Thymus (tissue), 11 donors: Measurements from ENCODE around the gene MCHR1. TPM values are rescaled to one million over a fixed set of nuclear protein-coding genes. Genes with fewer than 3 reads are reported as not detected.
"Not testable (repeated sequence)": the region's sequence is repeated elsewhere in the genome, so short reads cannot be mapped to it uniquely, and the experiment has no call there.

Experiments used
- DNase-seq, 9 donors: peaks; one replicate each; pipeline ENCODE4 v3.0.0-alpha.2; 2013; ENCODE audit warnings: low spot score in 9 of 9, low read depth in 6 of 9, missing footprints in 1 of 9
- H3K27ac ChIP-seq, 2 donors: one replicate each; pipeline ENCODE4 v1.5.1; 2013; ENCODE audit warnings: control low read depth in 1 of 2, low read depth in 1 of 2, low read length in 1 of 2, mild to moderate bottlenecking in 1 of 2, moderate library complexity in 1 of 2
- H3K27me3 ChIP-seq, 2 donors: one replicate each; pipeline ENCODE4 v1.5.1; 2013; ENCODE audit warnings: low read length in 1 of 2; ENCODE audit not compliant: control insufficient read depth in 2 of 2, insufficient read depth in 1 of 2
- H3K36me3 ChIP-seq, 2 donors: one replicate each; pipeline ENCODE4 v1.5.1; 2013; ENCODE audit warnings: low read length in 1 of 2, mild to moderate bottlenecking in 1 of 2, moderate library complexity in 1 of 2; ENCODE audit not compliant: control insufficient read depth in 2 of 2, insufficient read depth in 2 of 2
- H3K4me1 ChIP-seq, 2 donors: one replicate each; pipeline ENCODE4 v1.5.1; 2013; ENCODE audit warnings: low read length in 2 of 2; ENCODE audit not compliant: control insufficient read depth in 2 of 2, insufficient read depth in 2 of 2
- H3K4me3 ChIP-seq, 2 donors: one replicate each; pipeline ENCODE4 v1.5.1; 2013; ENCODE audit warnings: low read length in 2 of 2, control low read depth in 1 of 2, mild to moderate bottlenecking in 1 of 2
- H3K9me3 ChIP-seq, 2 donors: one replicate each; pipeline ENCODE4 v1.5.1; 2013; ENCODE audit warnings: low read length in 1 of 2, mild to moderate bottlenecking in 1 of 2; ENCODE audit not compliant: control insufficient read depth in 2 of 2, insufficient read depth in 1 of 2
- WGBS: extraction: QIAGEN DNeasy Blood & Tissue Kit; methylation state at CpG from one replicate; pipeline ENCODE4 v1.1.7; 2013; 5-methylcytosine and 5-hydroxymethylcytosine counted together
- polyA plus RNA-seq: library from polyadenylated mRNA; stranded (reverse); fragments of 200-250 nt; gene quantifications from one replicate; pipeline ENCODE4 v1.2.3, GENCODE V29; 2013
- total RNA-seq: library from RNA; stranded (reverse); fragments of 120-200 nt; gene quantifications from one replicate; pipeline ENCODE4 v1.2.4, GENCODE V29; 2013
- donor health status: healthy.

The MCHR1 gene
- total and polyA plus RNA-seq, 2 donors: 0.24 to 0.39 TPM

DNA sequence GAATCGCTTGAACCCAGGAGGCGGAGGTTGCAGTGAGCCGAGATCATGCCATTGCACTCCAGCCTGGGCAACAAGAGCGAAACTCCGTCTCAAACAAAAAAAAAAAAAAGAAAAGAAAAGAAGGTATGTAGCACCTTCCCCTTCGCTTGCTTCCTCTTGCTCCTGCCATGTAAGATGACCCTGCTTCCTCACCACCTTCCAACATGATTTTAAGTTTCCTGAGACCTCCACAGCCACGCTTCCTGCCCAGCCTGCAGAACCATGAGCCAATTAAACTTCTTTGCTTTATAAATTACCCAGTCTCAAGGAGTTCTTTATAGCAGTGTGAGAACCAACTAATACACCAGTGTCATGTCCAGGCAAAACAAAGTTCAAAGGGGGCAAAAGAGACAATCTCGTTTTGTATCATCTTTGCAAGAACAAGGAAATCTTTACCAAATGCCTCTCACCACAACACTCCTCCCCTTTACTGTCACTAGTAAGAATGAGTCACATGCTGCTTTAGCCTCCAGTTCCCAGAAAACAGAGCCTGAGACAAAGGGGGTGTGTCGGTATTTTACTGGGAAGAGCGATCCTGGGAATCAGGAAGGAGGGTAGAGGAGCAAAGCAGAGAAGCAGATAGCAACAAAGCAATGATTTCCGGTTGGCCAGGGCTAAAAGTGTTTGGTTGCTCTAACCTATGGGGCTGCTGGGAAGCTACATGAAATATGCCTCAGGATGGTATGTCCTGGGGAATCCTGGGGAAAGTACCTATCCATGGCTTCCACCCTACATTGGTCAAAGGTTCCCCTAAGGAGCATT, 10.5 kb upstream of the MCHR1 start:
- no peaks in the 10 kb centered on the region for H3K9me3 ChIP-seq
- H3K36me3 ChIP-seq: peaks cover 5 to 25% of the 10 kb centered on the region in 2 donors
- DNase-seq: no peak
- no peak overlapping the region for H3K4me3 ChIP-seq
- peaks cover 0 to 6% of the 10 kb centered on the region in 2 donors for H3K4me1 ChIP-seq
- no peaks in the 10 kb centered on the region for H3K27me3 ChIP-seq
- 85% methylated on average over 11 of the region's 11 CpGs for WGBS
- H3K27ac ChIP-seq: no peak overlapping the region

- 98% methylated on average over 2 of the region's 2 CpGs for WGBS
- H3K9me3 ChIP-seq: no peaks in the 10 kb centered on the region
Measured at GRCh38 chr22:40670058-40670457, 9.2 kb upstream of the MCHR1 start.

DNA sequence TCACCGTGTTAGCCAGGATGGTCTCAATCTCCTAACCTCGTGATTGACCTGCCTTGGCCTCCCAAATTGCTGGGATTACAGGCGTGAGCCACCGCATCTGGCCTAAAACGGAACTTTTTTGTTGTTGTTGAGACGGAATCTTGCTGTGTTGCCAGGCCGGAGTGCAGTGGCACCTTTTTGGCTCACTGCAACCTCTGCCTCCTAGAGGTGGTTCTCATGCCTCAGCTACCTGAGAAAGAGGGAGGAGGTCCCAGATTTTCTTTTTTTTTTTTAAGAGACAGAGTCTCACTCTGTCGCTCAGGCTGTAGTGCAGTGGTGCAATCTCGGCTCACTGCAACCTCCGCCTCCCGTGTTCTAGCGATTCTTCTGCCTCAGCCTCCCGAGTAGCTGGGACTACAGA, 7.9 kb upstream of the MCHR1 start:
- 98% methylated on average over 13 of the region's 13 CpGs for WGBS
- H3K4me1 ChIP-seq: peaks cover 0 to 6% of the 10 kb centered on the region in 2 donors
- H3K9me3 ChIP-seq: no peaks in the 10 kb centered on the region
- no peak overlapping the region for H3K27ac ChIP-seq
- peaks cover 5 to 25% of the 10 kb centered on the region in 2 donors for H3K36me3 ChIP-seq
- H3K4me3 ChIP-seq: no peak overlapping the region
- no peak for DNase-seq
- no peaks in the 10 kb centered on the region for H3K27me3 ChIP-seq

More at GRCh38 chr22:40670058-40670457, 9.2 kb upstream of the MCHR1 start:
- Histone ChIP-seq H3K27me3 (no peaks in the 10 kb centered on the region), H3K27ac (no peak overlapping the region), H3K4me3 (no peak overlapping the region), H3K36me3 (peaks cover 5 to 26% of the 10 kb centered on the region in 2 donors), H3K4me1 (peaks cover 0 to 6% of the 10 kb centered on the region in 2 donors)
- no peak for DNase-seq

- no peaks in the 10 kb centered on the region for H3K9me3 ChIP-seq
- peaks cover 0 to 8% of the 10 kb centered on the region in 2 donors for H3K4me1 ChIP-seq
- WGBS: 98% methylated on average over 7 of the region's 7 CpGs
- DNase-seq: no peak
- H3K4me3 ChIP-seq: no peak overlapping the region
- peaks cover 5 to 25% of the 10 kb centered on the region in 2 donors for H3K36me3 ChIP-seq
- no peaks in the 10 kb centered on the region for H3K27me3 ChIP-seq
- no peak overlapping the region for H3K27ac ChIP-seq
Measured at GRCh38 chr22:40671796-40672360, 7.4 kb upstream of the MCHR1 start.

- H3K36me3 ChIP-seq: peaks cover 5 to 29% of the 10 kb centered on the region in 2 donors
- no peak overlapping the region for H3K27ac ChIP-seq
- H3K27me3 ChIP-seq: no peaks in the 10 kb centered on the region
- no peak for DNase-seq
- H3K4me1 ChIP-seq: peaks cover 0 to 8% of the 10 kb centered on the region in 2 donors
- 96% methylated on average over 4 of the region's 4 CpGs for WGBS
- no peaks in the 10 kb centered on the region for H3K9me3 ChIP-seq
- H3K4me3 ChIP-seq: no peak overlapping the region
Measured at GRCh38 chr22:40673017-40673416, 6.3 kb upstream of the MCHR1 start.

GRCh38 chr22:40674274-40674673, 5.0 kb upstream of the MCHR1 start:
- H3K4me3 ChIP-seq: no peak overlapping the region
- no peak overlapping the region for H3K27ac ChIP-seq
- peaks cover 0 to 9% of the 10 kb centered on the region in 2 donors for H3K27me3 ChIP-seq
- peaks cover under 1 to 9% of the 10 kb centered on the region in 2 donors for H3K4me1 ChIP-seq
- H3K36me3 ChIP-seq: peaks cover 12 to 28% of the 10 kb centered on the region in 2 donors
- DNase-seq: no peak
- no peaks in the 10 kb centered on the region for H3K9me3 ChIP-seq
- WGBS: 96% methylated on average over 4 of the region's 4 CpGs

- H3K4me3 ChIP-seq, H3K9me3 ChIP-seq, H3K27ac ChIP-seq, DNase-seq: not testable (repeated sequence)
- H3K4me1 ChIP-seq: peaks cover 3 to 26% of the 10 kb centered on the region in 2 donors
- H3K27me3 ChIP-seq: peaks cover 3 to 28% of the 10 kb centered on the region in 2 donors
- H3K36me3 ChIP-seq: peaks cover 17 to 22% of the 10 kb centered on the region in 2 donors
- WGBS: 95% methylated on average over 4 of the region's 4 CpGs
Measured at GRCh38 chr22:40676166-40676565, 3.1 kb upstream of the MCHR1 start.

DNA sequence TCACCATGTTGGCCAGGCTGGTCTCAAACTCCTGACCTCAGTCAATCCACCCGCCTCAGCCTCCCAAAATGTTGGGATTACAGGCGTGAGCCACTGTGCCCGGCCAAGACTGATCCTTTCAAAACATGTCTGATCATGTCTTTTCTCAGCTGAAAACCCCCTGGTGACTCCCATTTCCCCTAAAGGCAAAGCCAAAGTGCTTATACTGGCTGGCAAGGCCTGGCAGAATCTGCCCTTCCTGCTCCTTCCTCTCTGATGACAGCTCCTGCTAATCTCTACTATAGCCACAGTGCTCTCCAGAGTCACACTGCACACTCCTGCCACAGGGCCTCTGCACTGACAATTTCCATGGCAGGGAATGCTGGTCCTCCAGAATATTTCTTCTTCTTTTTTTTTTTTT, 2.6 kb upstream of the MCHR1 start:
- Histone ChIP-seq H3K4me3 (no peak overlapping the region), H3K27ac (no peak overlapping the region), H3K4me1 (peaks cover 3 to 31% of the 10 kb centered on the region in 2 donors), H3K27me3 (peaks cover 3 to 28% of the 10 kb centered on the region in 2 donors), H3K36me3 (peaks cover 17 to 22% of the 10 kb centered on the region in 2 donors), H3K9me3 (no peaks in the 10 kb centered on the region)
- no peak for DNase-seq
- WGBS: 100% methylated on average over 3 of the region's 3 CpGs

DNA sequence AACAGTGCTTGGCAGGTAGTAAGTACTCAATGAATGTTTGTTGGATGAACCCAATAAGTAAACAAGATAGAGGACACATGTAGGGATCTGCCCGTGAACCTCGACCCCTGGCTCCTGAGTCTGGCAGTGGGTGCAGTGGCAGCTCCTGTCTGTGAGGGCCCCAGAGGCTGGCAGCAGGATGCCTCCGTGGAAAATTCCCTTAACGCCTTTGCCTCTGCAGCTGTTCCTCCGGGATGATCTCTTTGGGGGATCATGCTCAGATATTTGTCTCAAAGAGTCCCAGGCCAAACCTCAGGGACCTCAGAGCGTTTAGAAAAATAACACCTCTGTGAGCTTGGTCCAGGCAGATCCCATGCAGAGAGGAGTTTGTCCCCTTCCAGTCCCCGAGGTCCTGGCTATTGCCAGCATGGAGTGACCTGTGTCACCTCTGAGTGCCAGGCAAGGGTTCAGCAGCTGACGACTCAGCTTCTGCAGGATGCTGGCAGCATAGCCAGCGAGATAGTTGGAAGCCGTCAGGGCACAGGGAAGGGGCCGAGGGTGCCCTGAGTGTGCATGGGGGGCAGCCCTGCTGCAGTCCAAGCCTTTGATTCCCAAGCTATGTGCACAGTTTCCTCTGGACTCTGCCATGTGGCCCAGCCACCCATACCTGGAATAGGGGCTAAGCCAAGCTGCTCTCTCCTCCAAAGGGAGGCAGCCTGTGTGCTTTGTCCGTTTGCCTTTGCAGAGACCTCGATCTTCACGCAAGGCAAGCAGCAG, 613 bp upstream of the MCHR1 start:
- Histone ChIP-seq H3K27me3 (peaks cover 3 to 28% of the 10 kb centered on the region in 2 donors), H3K36me3 (peaks cover 12 to 17% of the 10 kb centered on the region in 2 donors), H3K9me3 (no peaks in the 10 kb centered on the region), H3K4me1 (peaks cover 9 to 51% of the 10 kb centered on the region in 2 donors), H3K4me3 (no peak overlapping the region), H3K27ac (no peak overlapping the region)
- DNase-seq: no peak
- 95% methylated on average over 14 of the region's 14 CpGs for WGBS
